Esophagus mucosa (tissue), 1 donor: ENCODE results near the gene NPTX1. TPM values are rescaled to one million over a fixed set of nuclear protein-coding genes. Genes with fewer than 3 reads are reported as not detected.

Experiments used
- ATAC-seq: fragments of 200-7000 bp; cut with Tn5 transposase; one replicate; pipeline ENCODE4 v1.9.1; 2020
- total RNA-seq: library from RNA; stranded (reverse); gene quantifications from one replicate; pipeline ENCODE4 v1.2.4, GENCODE V29; 2023
- donor health status: DM: yes; HTN: yes; CAD: no.

NPTX1 gene
- total RNA-seq, 1 donor from 2014 or later, result not detected

- no peak for ATAC-seq
These were observed 27.5 kb upstream of the NPTX1 start for GRCh38 chr17:80503921-80504320.

- ATAC-seq, result no peak
These were observed 26.6 kb upstream of the NPTX1 start for GRCh38 chr17:80503031-80503430.

GRCh38 chr17:80502578-80502877 lies 26.1 kb upstream of the NPTX1 start:
- no peak for ATAC-seq

- no peak for ATAC-seq
These were observed 25.6 kb upstream of the NPTX1 start for GRCh38 chr17:80501741-80502577.

- ATAC-seq, result no peak
These were observed 23.7 kb upstream of the NPTX1 start for GRCh38 chr17:80499961-80500665.

- ATAC-seq, result no peak
These were observed 23.2 kb upstream of the NPTX1 start for GRCh38 chr17:80499560-80499959.

GRCh38 chr17:80498920-80499410 lies 22.6 kb upstream of the NPTX1 start:
- ATAC-seq, result no peak

- no peak for ATAC-seq
These were observed 22.0 kb upstream of the NPTX1 start for GRCh38 chr17:80498242-80498919.

GRCh38 chr17:80497726-80498241 lies 21.4 kb upstream of the NPTX1 start:
- ATAC-seq, result peak; percentile 17

- ATAC-seq, result peak; percentile 44
These were observed 18.1 kb upstream of the NPTX1 start for GRCh38 chr17:80494547-80494946.

- ATAC-seq, result no peak
These were observed 16.1 kb upstream of the NPTX1 start for GRCh38 chr17:80492343-80493136.

- no peak for ATAC-seq
These were observed 15.3 kb upstream of the NPTX1 start for GRCh38 chr17:80491478-80492342.

- peak; percentile 52 for ATAC-seq
These were observed 11.1 kb upstream of the NPTX1 start for GRCh38 chr17:80487511-80487910.

GRCh38 chr17:80486692-80487091 lies 10.3 kb upstream of the NPTX1 start:
- ATAC-seq, result no peak

GRCh38 chr17:80485846-80486245 lies 9.4 kb upstream of the NPTX1 start:
- ATAC-seq, result no peak

GRCh38 chr17:80482555-80483308 lies 6.3 kb upstream of the NPTX1 start:
- no peak for ATAC-seq

GRCh38 chr17:80482058-80482318 lies 5.6 kb upstream of the NPTX1 start:
- ATAC-seq, result no peak

GRCh38 chr17:80481284-80482057 lies 5.1 kb upstream of the NPTX1 start:
- no peak for ATAC-seq

GRCh38 chr17:80480248-80480647 lies 3.8 kb upstream of the NPTX1 start:
- ATAC-seq, result no peak

GRCh38 chr17:80479246-80479566 lies 2.8 kb upstream of the NPTX1 start:
- ATAC-seq, result no peak
